ES-I3 (cell line): ENCODE data around the gene SLC29A2.
"Not testable (repeated sequence)": the region's sequence is repeated elsewhere in the genome, so short reads cannot be mapped to it uniquely, and the experiment has no call there.

ENCODE experiments used
- H3K36me3 ChIP-seq: 2 replicates; pipeline ENCODE4 v1.6.1; 2013; ENCODE audit warnings: mild to moderate bottlenecking, low read length, control low read depth, moderate library complexity; ENCODE audit not compliant: insufficient read depth
- H3K4me1 ChIP-seq: 2 replicates; pipeline ENCODE4 v1.6.1; 2013; ENCODE audit warnings: mild to moderate bottlenecking, control low read depth, low read length; ENCODE audit not compliant: insufficient read depth
- H3K9ac ChIP-seq: 2 replicates; pipeline ENCODE4 v1.6.1; 2013; ENCODE audit warnings: low read depth, mild to moderate bottlenecking, low read length, moderate library complexity
- H3K9me3 ChIP-seq: 2 replicates; pipeline ENCODE4 v1.6.1; 2013; ENCODE audit warnings: mild to moderate bottlenecking, low read length, moderate library complexity; ENCODE audit not compliant: control insufficient read depth, insufficient read depth

Gene SLC29A2

GRCh38 chr11:66366844-66367477, 4.6 kb downstream of the SLC29A2 start:
- H3K36me3 ChIP-seq: 0 out of 2 replicates have a peak, but pooled peaks cover 17% of the 10 kb centered on the region

GRCh38 chr11:66365711-66366619, 5.6 kb downstream of the SLC29A2 start:
- 0 out of 2 replicates have a peak, but pooled peaks cover 17% of the 10 kb centered on the region for H3K36me3 ChIP-seq
- no peak overlapping the region for H3K9ac ChIP-seq
- no peaks in the 10 kb centered on the region for H3K9me3 ChIP-seq
- peaks cover 9% of the 10 kb centered on the region; the same call in 1 of the 2 replicates for H3K4me1 ChIP-seq

More at GRCh38 chr11:66366844-66367477, 4.6 kb downstream of the SLC29A2 start:
- Histone ChIP-seq H3K9me3 (no peaks in the 10 kb centered on the region), H3K4me1 (peaks cover 9% of the 10 kb centered on the region; the same call in 1 of the 2 replicates), H3K9ac (no peak overlapping the region)

- Histone ChIP-seq H3K4me1 (peaks cover 8% of the 10 kb centered on the region; the same call in 1 of the 2 replicates), H3K36me3 (0 out of 2 replicates have a peak, but pooled peaks cover 17% of the 10 kb centered on the region), H3K9me3 (no peaks in the 10 kb centered on the region), H3K9ac (no peak overlapping the region)
These were observed 6.4 kb downstream of the SLC29A2 start for GRCh38 chr11:66365166-66365565.

- Histone ChIP-seq H3K9ac (no peak overlapping the region), H3K4me1 (no peaks in the 10 kb centered on the region), H3K36me3 (0 out of 2 replicates have a peak, but pooled peaks cover 17% of the 10 kb centered on the region), H3K9me3 (no peaks in the 10 kb centered on the region)
These were observed 7.6 kb downstream of the SLC29A2 start for GRCh38 chr11:66363805-66364535.

GRCh38 chr11:66363187-66363601, 8.4 kb downstream of the SLC29A2 start:
- H3K9me3 ChIP-seq: no peaks in the 10 kb centered on the region
- no peak overlapping the region for H3K9ac ChIP-seq
- no peaks in the 10 kb centered on the region for H3K4me1 ChIP-seq
- 0 out of 2 replicates have a peak, but pooled peaks cover 17% of the 10 kb centered on the region for H3K36me3 ChIP-seq

- Histone ChIP-seq H3K4me1 (no peaks in the 10 kb centered on the region), H3K9ac (no peak overlapping the region), H3K36me3 (0 out of 2 replicates have a peak, but pooled peaks cover 16% of the 10 kb centered on the region), H3K9me3 (no peaks in the 10 kb centered on the region)
These were observed 8.9 kb downstream of the SLC29A2 start for GRCh38 chr11:66362481-66363147.

GRCh38 chr11:66361502-66361941, 10.0 kb downstream of the SLC29A2 start:
- H3K9ac ChIP-seq: no peak overlapping the region
- H3K36me3 ChIP-seq: 0 out of 2 replicates have a peak, but pooled peaks cover 9% of the 10 kb centered on the region
- no peaks in the 10 kb centered on the region for H3K4me1 ChIP-seq
- H3K9me3 ChIP-seq: no peaks in the 10 kb centered on the region

GRCh38 chr11:66360406-66361073, 11.0 kb downstream of the SLC29A2 start:
- Histone ChIP-seq H3K4me1 (no peaks in the 10 kb centered on the region), H3K9me3 (no peaks in the 10 kb centered on the region), H3K36me3 (0 out of 2 replicates have a peak, but pooled peaks cover 9% of the 10 kb centered on the region), H3K9ac (no peak overlapping the region)

GRCh38 chr11:66359662-66360087, 11.9 kb downstream of the SLC29A2 start:
- Histone ChIP-seq H3K36me3 (0 out of 2 replicates have a peak, but pooled peaks cover 9% of the 10 kb centered on the region), H3K9ac (no peak overlapping the region), H3K9me3 (no peaks in the 10 kb centered on the region), H3K4me1 (no peaks in the 10 kb centered on the region)

GRCh38 chr11:66350560-66351235, 20.9 kb downstream of the SLC29A2 start:
- not testable (repeated sequence) for H3K9ac ChIP-seq, H3K9me3 ChIP-seq, H3K36me3 ChIP-seq, H3K4me1 ChIP-seq

GRCh38 chr11:66349084-66349386, 22.5 kb downstream of the SLC29A2 start:
- no peaks in the 10 kb centered on the region for H3K36me3 ChIP-seq
- no peak overlapping the region for H3K9ac ChIP-seq
- H3K9me3 ChIP-seq: no peaks in the 10 kb centered on the region
- H3K4me1 ChIP-seq: 0 out of 2 replicates have a peak, but pooled peaks cover 2% of the 10 kb centered on the region

- Histone ChIP-seq H3K9ac (peak within 1 kb of the TSS; percentile 96), H3K36me3 (no peaks in the 10 kb centered on the region), H3K9me3 (no peaks in the 10 kb centered on the region), H3K4me1 (0 out of 2 replicates have a peak, but pooled peaks cover 2% of the 10 kb centered on the region)
These were observed 23.9 kb downstream of the SLC29A2 start, which contains the start of gene B4GAT1 for GRCh38 chr11:66347425-66348276. Gene B4GAT1, minus strand, starts transcription at chr11:66347629. Its CDS starts 84 bp downstream, at chr11:66347545.
